Ishikawa (cell line): ENCODE data around the gene LRRC26.

ENCODE experiments used
- CEBPB ChIP-seq: IDR thresholded peaks from 2 replicates; pipeline ENCODE4 v1.6.1; 2012
- EP300 ChIP-seq: IDR thresholded peaks from 2 replicates; pipeline ENCODE4 v1.6.1; 2012; ENCODE audit warnings: borderline replicate concordance
- FOXM1 ChIP-seq: IDR thresholded peaks from 2 replicates; pipeline ENCODE4 v1.6.1; 2012; ENCODE audit warnings: low read depth, borderline replicate concordance
- TEAD4 ChIP-seq: IDR thresholded peaks from 2 replicates; pipeline ENCODE4 v1.6.1; 2012
- USF1 ChIP-seq: IDR thresholded peaks from 2 replicates; pipeline ENCODE4 v1.6.1; 2012
- ZBTB7A ChIP-seq: IDR thresholded peaks from 2 replicates; pipeline ENCODE4 v1.6.1; 2012; ENCODE audit warnings: low read depth

GRCh38 chr9:137214620-137215019 is 44.8 kb upstream of the LRRC26 start:
- TF ChIP-seq TEAD4 (no peak), EP300 (no peak), USF1 (no peak), CEBPB (no peak), FOXM1 (no peak), ZBTB7A (no peak)
